ENCODE measurements around the gene AIM2. TPM values are rescaled to one million over a fixed set of nuclear protein-coding genes. Genes with fewer than 3 reads are reported as not detected.
A peak's percentile ranks its signal among the peaks of the same experiment; 100 is the strongest.
"Not testable (repeated sequence)": the region's sequence is repeated elsewhere in the genome, so short reads cannot be mapped to it uniquely, and the experiment has no call there.

Gene AIM2
- total RNA-seq, 2 donors from 2014 or later = 1.8 to 6.6 TPM

DNA sequence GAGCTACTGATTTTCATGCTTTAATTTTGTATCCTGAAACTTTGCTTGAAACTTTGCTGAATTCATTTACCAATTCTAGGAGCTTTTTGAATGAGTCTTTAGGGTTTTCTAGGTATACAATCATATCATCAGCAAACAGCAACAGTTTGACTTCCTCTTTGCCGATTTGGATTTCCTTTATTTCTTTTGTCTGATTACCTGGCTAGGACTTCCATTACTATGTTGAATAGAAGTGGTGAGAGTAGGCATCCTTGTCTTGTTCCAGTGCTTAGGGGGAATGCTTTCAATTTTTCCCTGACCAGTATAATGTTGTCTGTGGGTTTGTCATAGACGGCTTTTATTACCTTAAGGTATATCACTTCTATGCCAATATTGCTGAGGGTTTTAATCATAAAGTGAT is 49.7 kb downstream of the AIM2 start:
- peaks cover 73 to 83% of the 10 kb centered on the region in 2 donors for H3K4me1 Mint-ChIP-seq (ENCODE audit: low read depth in 2 of 2)
- H3K9me3 Mint-ChIP-seq; DNase-seq (ENCODE audit: low spot score); ATAC-seq; H3K27me3 Mint-ChIP-seq: not testable (repeated sequence)
- H3K27ac Mint-ChIP-seq = peak overlapping the region; percentile 36 to 54
- H3K4me3 Mint-ChIP-seq = peak overlapping the region; percentile 75
- H3K36me3 Mint-ChIP-seq = peaks cover 70% of the 10 kb centered on the region

DNA sequence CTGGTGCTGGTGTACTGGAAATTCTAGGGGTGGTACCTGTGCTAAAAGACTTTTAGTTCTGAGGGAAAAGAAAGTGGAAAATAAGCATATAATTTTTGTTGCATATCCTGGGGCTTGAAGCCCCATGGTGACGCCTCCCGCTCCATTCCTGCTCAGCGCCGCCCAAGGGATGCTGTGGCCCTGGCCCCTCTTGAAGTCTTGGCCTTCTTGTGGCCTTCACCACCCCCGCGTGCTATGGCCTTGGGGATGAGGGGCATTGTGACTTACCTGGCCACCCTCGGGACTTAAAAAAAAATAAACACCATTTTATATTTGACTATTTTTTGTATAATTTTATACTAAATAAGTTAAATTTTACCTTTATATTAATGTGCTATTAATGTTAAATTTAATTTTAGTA is 51.5 kb downstream of the AIM2 start:
- peaks cover 72% of the 10 kb centered on the region for H3K36me3 Mint-ChIP-seq
- DNase-seq (ENCODE audit: low spot score) (no peak), ATAC-seq (no peak)
- peak overlapping the region in 1 of 2 donors; percentile 54 for H3K27ac Mint-ChIP-seq
- no peaks in the 10 kb centered on the region for H3K9me3 Mint-ChIP-seq
- peaks cover 71 to 78% of the 10 kb centered on the region in 2 donors for H3K4me1 Mint-ChIP-seq (ENCODE audit: low read depth in 2 of 2)
- H3K27me3 Mint-ChIP-seq = no peaks in the 10 kb centered on the region
- H3K4me3 Mint-ChIP-seq = no peak overlapping the region

DNA sequence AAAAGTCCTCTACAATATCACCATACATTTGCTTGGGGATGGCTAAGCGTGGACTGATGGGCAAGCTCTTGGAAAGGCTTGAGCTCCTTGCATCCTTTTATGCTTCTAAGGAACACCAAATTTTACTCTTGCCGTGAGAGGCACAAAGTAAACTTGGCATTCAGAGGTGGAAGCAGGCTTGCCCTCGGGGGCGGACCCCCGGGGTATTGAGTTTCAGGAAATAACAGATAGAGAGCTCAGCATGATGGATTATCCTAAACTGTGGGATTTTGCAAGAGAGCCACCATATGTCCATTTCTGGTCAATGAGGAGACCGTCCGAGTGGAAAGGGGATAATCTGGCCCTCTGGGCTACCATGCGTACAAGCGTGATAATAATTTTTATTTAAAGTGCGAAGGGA is 52.8 kb downstream of the AIM2 start:
- H3K27me3 Mint-ChIP-seq = no peaks in the 10 kb centered on the region
- H3K9me3 Mint-ChIP-seq = no peaks in the 10 kb centered on the region
- ATAC-seq (no peak), DNase-seq (ENCODE audit: low spot score) (no peak)
- H3K27ac Mint-ChIP-seq = peak overlapping the region; percentile 38 to 68
- peak overlapping the region; percentile 12 for H3K4me3 Mint-ChIP-seq
- H3K4me1 Mint-ChIP-seq (ENCODE audit: low read depth in 2 of 2) = peaks cover 69 to 75% of the 10 kb centered on the region in 2 donors
- H3K36me3 Mint-ChIP-seq = peaks cover 66% of the 10 kb centered on the region

DNA sequence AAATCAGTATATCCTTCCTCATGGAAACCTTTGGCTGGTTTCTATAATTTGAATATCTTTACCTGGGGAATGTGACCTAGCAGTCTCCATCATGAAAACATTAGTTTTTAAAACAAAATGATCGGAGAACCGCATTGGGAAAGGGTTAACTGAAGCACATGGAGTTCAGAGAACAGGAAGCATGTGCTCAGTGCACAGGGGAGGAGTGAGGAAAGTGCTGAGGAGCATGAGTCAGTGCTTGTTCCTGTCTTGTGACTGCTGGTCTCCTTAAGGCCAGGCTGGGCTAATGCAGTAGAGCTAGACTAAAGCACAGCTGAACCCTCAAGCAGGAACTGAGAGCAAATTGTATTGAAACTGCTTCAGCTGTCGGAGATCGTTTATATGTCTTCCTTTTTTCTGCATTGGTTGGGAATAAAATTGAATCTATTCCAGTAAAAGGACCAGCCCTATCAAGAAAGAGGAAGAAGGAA is 61.1 kb downstream of the AIM2 start:
- Mint-ChIP-seq H3K4me1 (ENCODE audit: low read depth in 2 of 2) (peaks cover 68 to 71% of the 10 kb centered on the region in 2 donors), H3K27ac (peak overlapping the region; percentile 99 to 100), H3K36me3 (peaks cover 64% of the 10 kb centered on the region), H3K9me3 (no peaks in the 10 kb centered on the region), H3K4me3 (peak overlapping the region; percentile 93), H3K27me3 (no peaks in the 10 kb centered on the region)
- peak; percentile 95 to 98 for ATAC-seq
- peak; percentile 82 for DNase-seq (ENCODE audit: low spot score)

DNA sequence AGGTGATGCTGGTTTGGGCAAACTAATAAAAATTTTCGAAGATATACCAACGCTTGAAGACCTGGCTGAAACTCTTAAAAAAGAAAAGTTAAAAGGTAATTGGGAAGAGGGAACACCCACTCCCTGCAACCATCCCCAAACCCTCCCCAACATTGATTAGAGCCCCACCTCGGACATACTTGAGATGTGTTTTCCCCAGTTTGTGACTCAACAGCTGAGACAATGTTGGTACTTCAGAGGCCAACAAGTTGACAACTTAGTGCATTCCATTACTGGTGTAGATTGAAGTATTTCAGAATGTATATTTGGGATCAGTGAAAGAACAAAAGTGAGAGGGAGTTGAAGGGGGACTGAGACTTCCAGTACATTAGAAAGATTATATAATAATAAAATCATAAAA is 61.7 kb downstream of the AIM2 start:
- ATAC-seq = no peak
- Mint-ChIP-seq H3K4me3 (peak overlapping the region; percentile 93), H3K9me3 (no peaks in the 10 kb centered on the region), H3K4me1 (ENCODE audit: low read depth in 2 of 2) (peaks cover 67 to 70% of the 10 kb centered on the region in 2 donors), H3K27ac (peak overlapping the region; percentile 99 to 100), H3K36me3 (peaks cover 64% of the 10 kb centered on the region), H3K27me3 (no peaks in the 10 kb centered on the region)
- no peak for DNase-seq (ENCODE audit: low spot score)

DNA sequence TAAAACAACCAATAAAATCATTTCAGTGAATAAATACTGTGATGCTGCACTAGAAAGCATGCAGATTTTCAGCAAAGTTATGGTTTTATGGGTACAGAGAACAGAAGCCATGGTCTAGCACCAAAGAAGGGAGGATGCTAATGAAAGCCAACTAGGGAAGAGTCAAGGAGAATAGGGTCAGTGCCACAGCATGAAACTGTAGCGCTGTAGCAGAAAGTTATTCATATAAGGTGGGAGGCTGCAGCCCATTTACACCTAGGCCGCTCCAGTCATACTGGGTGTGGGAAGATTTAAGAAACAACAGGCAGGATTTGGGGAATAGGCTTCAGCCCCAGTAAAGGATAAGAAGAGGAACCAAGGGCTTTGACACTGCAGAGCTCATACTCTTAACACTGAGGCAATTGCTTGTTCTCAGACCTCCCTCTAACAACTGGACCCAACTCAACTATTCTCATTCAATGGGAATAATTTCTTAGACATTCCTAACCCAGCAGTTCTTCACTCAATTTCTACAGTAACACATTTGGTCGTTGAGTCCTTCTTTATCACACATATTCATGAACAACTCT is 62.5 kb downstream of the AIM2 start:
- Mint-ChIP-seq H3K9me3 (no peaks in the 10 kb centered on the region), H3K4me1 (ENCODE audit: low read depth in 2 of 2) (peaks cover 66 to 71% of the 10 kb centered on the region in 2 donors)

DNA sequence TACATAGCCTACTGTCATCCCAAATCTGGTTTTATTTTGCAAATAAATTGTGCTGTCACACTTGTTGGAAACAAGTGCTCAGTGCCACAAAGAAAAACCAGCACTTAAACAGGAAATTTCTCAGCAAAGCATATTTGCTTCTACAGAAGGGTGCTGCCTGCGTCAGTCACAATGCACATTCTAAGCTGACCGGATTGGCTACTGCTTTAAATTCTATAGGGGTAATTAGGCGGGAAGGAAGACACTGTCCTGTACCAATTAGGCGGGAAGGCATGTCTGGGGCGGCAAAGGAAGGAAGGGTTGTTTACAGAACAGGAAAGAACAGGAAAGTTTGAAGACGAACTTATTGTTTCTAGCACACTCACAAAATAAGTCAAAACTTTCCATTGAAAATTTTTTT is 64.1 kb downstream of the AIM2 start:
- peaks cover 67 to 71% of the 10 kb centered on the region in 2 donors for H3K4me1 Mint-ChIP-seq (ENCODE audit: low read depth in 2 of 2)
- ATAC-seq = peak; percentile 58 to 61
- H3K4me3 Mint-ChIP-seq = peak overlapping the region; percentile 93
- H3K27me3 Mint-ChIP-seq = no peaks in the 10 kb centered on the region
- DNase-seq (ENCODE audit: low spot score) = peak; percentile 79
- peak overlapping the region; percentile 99 to 100 for H3K27ac Mint-ChIP-seq
- H3K36me3 Mint-ChIP-seq = peaks cover 56% of the 10 kb centered on the region
- H3K9me3 Mint-ChIP-seq = no peaks in the 10 kb centered on the region

More for the DNA sequence above, 62.5 kb downstream of the AIM2 start:
- Mint-ChIP-seq H3K27ac (peak overlapping the region; percentile 99 to 100), H3K36me3 (peaks cover 61% of the 10 kb centered on the region), H3K4me3 (peak overlapping the region; percentile 93), H3K27me3 (no peaks in the 10 kb centered on the region)
- ATAC-seq (no peak), DNase-seq (ENCODE audit: low spot score) (no peak)

Other genes starting within 250 kb of the AIM2 start
- not detected for gene MNDA, start 245.4 kb downstream of the AIM2 start, total RNA-seq
- gene PYHIN1, start 145.2 kb downstream of the AIM2 start, total RNA-seq = 10 to 100 TPM; 47.7 to 64.7 TPM
- 100 to 1,000 TPM; 186 to 228 TPM for gene IFI16, start 66.9 kb downstream of the AIM2 start, total RNA-seq
- gene CADM3, start 94.8 kb upstream of the AIM2 start, total RNA-seq = not detected
- gene ACKR1, start 128.1 kb upstream of the AIM2 start, total RNA-seq = not detected
- gene FCER1A, start 225.6 kb upstream of the AIM2 start, total RNA-seq = 1 to 10 TPM in 1 of 2 donors, not detected in 1; 2.4 TPM

All from natural killer cell treated with Interleukin-12 subunit alpha and Interleukin-12 subunit beta and Interleukin-15 and Interleukin-18, amount 100 ng/mL, for 72 hours (primary cell).